Activated CD4-positive, alpha-beta T cell treated with anti-CD3 and anti-CD28 coated beads for 36 hours (primary cell): ENCODE measurements around the gene HTR2B. TPM values are rescaled to one million over a fixed set of nuclear protein-coding genes. Genes with fewer than 3 reads are reported as not detected.
A peak's percentile ranks its signal among the peaks of the same experiment; 100 is the strongest.

ENCODE experiments used
- ATAC-seq: fragments of 200-7000 bp; cut with Tn5 transposase; one replicate; pipeline ENCODE4 v1.10.0; 2021; ENCODE audit warnings: mild to moderate bottlenecking, moderate library complexity
- CTCF ChIA-PET: fragments of 350-600 bp; sonication (Branson Sonifier 250); formaldehyde crosslinking; loops from one replicate; lab custom pipeline; 2021; ENCODE audit warnings: antibody characterized with exemption; lab: Charles Lee
- POLR2A ChIA-PET: fragments of 350-600 bp; sonication (Branson Sonifier 250); formaldehyde crosslinking; loops from one replicate; lab custom pipeline; 2021; ENCODE audit warnings: antibody characterized with exemption, inconsistent platforms; lab: Charles Lee
- DNase-seq: peaks from one replicate; pipeline ENCODE4 v3.0.0-alpha.2; 2020
- H3K27ac Mint-ChIP-seq: one replicate; pipeline ENCODE4 v1.8.0; 2021; ENCODE audit warnings: mixed read lengths
- H3K27me3 Mint-ChIP-seq: one replicate; pipeline ENCODE4 v1.8.0; 2021; ENCODE audit warnings: mixed read lengths
- H3K36me3 Mint-ChIP-seq: one replicate; pipeline ENCODE4 v1.8.0; 2021; ENCODE audit warnings: low read depth, mixed read lengths
- H3K4me1 Mint-ChIP-seq: one replicate; pipeline ENCODE4 v1.8.0; 2021; ENCODE audit warnings: mixed read lengths
- H3K4me3 Mint-ChIP-seq: one replicate; pipeline ENCODE4 v1.8.0; 2021; ENCODE audit warnings: mild to moderate bottlenecking, moderate library complexity, mixed read lengths
- H3K9me3 Mint-ChIP-seq: one replicate; pipeline ENCODE4 v1.8.0; 2021; ENCODE audit warnings: low read depth, mixed read lengths
- intact Hi-C, 2 experiments: fragments of 100-400 bp; cut with DNase I in 1 of 2; cut with micrococcal nuclease in 1 of 2; formaldehyde crosslinking; loops; one replicate each; pipeline versions ENCODE4 v1.14.2 to v1.15.1; 2022 to 2024; cut with DNase I, micrococcal nuclease
- total RNA-seq, 2 experiments: library from RNA; stranded (reverse); gene quantifications; one replicate each; pipeline ENCODE4 v1.2.3, GENCODE V29; 2021

Gene HTR2B
- total RNA-seq, 2 experiments from 2014 or later, result 0.11 TPM

GRCh38 chr2:231132129-231132528 lies 7.3 kb upstream of the HTR2B start:
- CTCF ChIA-PET, result no interaction called here
- intact Hi-C loops, result no loop called here
- Mint-ChIP-seq H3K27ac (no peak overlapping the region), H3K4me1 (no peaks in the 10 kb centered on the region), H3K36me3 (peaks cover 1% of the 10 kb centered on the region), H3K27me3 (no peaks in the 10 kb centered on the region), H3K9me3 (no peaks in the 10 kb centered on the region), H3K4me3 (no peak overlapping the region)
- DNase-seq (no peak), ATAC-seq (no peak)
- POLR2A ChIA-PET, result no interaction called here

GRCh38 chr2:231130336-231131056 lies 5.7 kb upstream of the HTR2B start:
- Mint-ChIP-seq H3K27ac (no peak overlapping the region), H3K4me3 (no peak overlapping the region), H3K4me1 (peaks cover 4% of the 10 kb centered on the region), H3K36me3 (peaks cover 3% of the 10 kb centered on the region), H3K27me3 (no peaks in the 10 kb centered on the region), H3K9me3 (no peaks in the 10 kb centered on the region)
- DNase-seq (no peak), ATAC-seq (no peak)
- intact Hi-C loops, result no loop called here
- ChIA-PET POLR2A (no interaction called here), CTCF (interaction anchor here (0.6 to 2.8 kb wide), 5 partner anchors 9 to 1192 kb away, joined by 3 to 12 read pairs (median 3); no protein-coding TSS in a partner anchor)

GRCh38 chr2:231129216-231129615 lies 4.4 kb upstream of the HTR2B start:
- ChIA-PET POLR2A (no interaction called here), CTCF (interaction anchor here (1.0 to 2.8 kb wide), 4 partner anchors 9 to 251 kb away, joined by 3 to 12 read pairs (median 3); no protein-coding TSS in a partner anchor)
- peaks cover 3% of the 10 kb centered on the region for H3K36me3 Mint-ChIP-seq
- H3K27ac Mint-ChIP-seq, result no peak overlapping the region
- DNase-seq, result no peak
- ATAC-seq, result no peak
- H3K9me3 Mint-ChIP-seq, result no peaks in the 10 kb centered on the region
- peaks cover 15% of the 10 kb centered on the region for H3K4me1 Mint-ChIP-seq
- intact Hi-C loops, result no loop called here
- no peaks in the 10 kb centered on the region for H3K27me3 Mint-ChIP-seq
- no peak overlapping the region for H3K4me3 Mint-ChIP-seq

- no peak for ATAC-seq
- no peak for DNase-seq
- Mint-ChIP-seq H3K36me3 (peaks cover 3% of the 10 kb centered on the region), H3K4me1 (peaks cover 22% of the 10 kb centered on the region), H3K27ac (no peak overlapping the region), H3K27me3 (no peaks in the 10 kb centered on the region), H3K4me3 (no peak overlapping the region), H3K9me3 (no peaks in the 10 kb centered on the region)
- POLR2A ChIA-PET, result no interaction called here
- intact Hi-C loops, result no loop called here
- CTCF ChIA-PET, result interaction anchor here (0.7 to 1.6 kb wide), 7 partner anchors 8 to 1300 kb away, joined by 3 to 5 read pairs (median 3); no protein-coding TSS in a partner anchor
Observed at GRCh38 chr2:231128541-231128940, 3.7 kb upstream of the HTR2B start.

- Mint-ChIP-seq H3K36me3 (peaks cover 3% of the 10 kb centered on the region), H3K27ac (no peak overlapping the region), H3K27me3 (no peaks in the 10 kb centered on the region), H3K9me3 (no peaks in the 10 kb centered on the region), H3K4me1 (peaks cover 28% of the 10 kb centered on the region), H3K4me3 (no peak overlapping the region)
- POLR2A ChIA-PET, result no interaction called here
- DNase-seq (no peak), ATAC-seq (no peak)
- CTCF ChIA-PET, result interaction anchor here (0.7 to 1.6 kb wide), 5 partner anchors 9 to 1300 kb away, joined by 3 to 5 read pairs (median 3); no protein-coding TSS in a partner anchor
- intact Hi-C loops, result no loop called here
Observed at GRCh38 chr2:231127936-231128335, 3.1 kb upstream of the HTR2B start.

GRCh38 chr2:231127480-231127879 lies 2.6 kb upstream of the HTR2B start:
- ChIA-PET POLR2A (no interaction called here), CTCF (interaction anchor here (0.9 to 1.6 kb wide), 3 partner anchors 8 to 23 kb away, joined by 3 to 5 read pairs (median 3); no protein-coding TSS in a partner anchor)
- peaks cover 28% of the 10 kb centered on the region for H3K4me1 Mint-ChIP-seq
- intact Hi-C loops, result no loop called here
- H3K27me3 Mint-ChIP-seq, result no peaks in the 10 kb centered on the region
- no peak overlapping the region for H3K27ac Mint-ChIP-seq
- ATAC-seq, result no peak
- H3K36me3 Mint-ChIP-seq, result peaks cover 3% of the 10 kb centered on the region
- H3K4me3 Mint-ChIP-seq, result no peak overlapping the region
- no peaks in the 10 kb centered on the region for H3K9me3 Mint-ChIP-seq
- no peak for DNase-seq

- ChIA-PET CTCF (interaction anchor here (1.3 kb wide), 1 partner anchor 22 kb away, joined by 12 read pairs; no protein-coding TSS in a partner anchor), POLR2A (no interaction called here)
- Mint-ChIP-seq H3K36me3 (peaks cover 3% of the 10 kb centered on the region), H3K27me3 (no peaks in the 10 kb centered on the region), H3K4me3 (no peak overlapping the region), H3K4me1 (peaks cover 30% of the 10 kb centered on the region), H3K9me3 (no peaks in the 10 kb centered on the region), H3K27ac (no peak overlapping the region)
- intact Hi-C loops, result no loop called here
- no peak for DNase-seq
- no peak for ATAC-seq
Observed at GRCh38 chr2:231126123-231126522, 1.3 kb upstream of the HTR2B start.

- Mint-ChIP-seq H3K9me3 (no peaks in the 10 kb centered on the region), H3K4me3 (peak overlapping the region; percentile 32), H3K27me3 (no peaks in the 10 kb centered on the region), H3K4me1 (peaks cover 44% of the 10 kb centered on the region), H3K36me3 (peaks cover 7% of the 10 kb centered on the region), H3K27ac (peak overlapping the region; percentile 65)
- intact Hi-C loops, result no loop called here
- POLR2A ChIA-PET, result no interaction called here
- CTCF ChIA-PET, result interaction anchor here (0.8 to 3.3 kb wide), 5 partner anchors 11 to 138 kb away, joined by 3 to 17 read pairs (median 5); no protein-coding TSS in a partner anchor
- DNase-seq, result peak; percentile 11
- ATAC-seq, result peak; percentile 43
Observed at GRCh38 chr2:231123362-231123898, 1.4 kb downstream of the HTR2B start.

GRCh38 chr2:231118614-231118942 lies 6.3 kb downstream of the HTR2B start:
- CTCF ChIA-PET, result no interaction called here
- peaks cover 18% of the 10 kb centered on the region for H3K36me3 Mint-ChIP-seq
- POLR2A ChIA-PET, result no interaction called here

GRCh38 chr2:231117922-231118613 lies 6.8 kb downstream of the HTR2B start:
- H3K36me3 Mint-ChIP-seq, result peaks cover 18% of the 10 kb centered on the region
- ChIA-PET CTCF (interaction anchor here (0.6 kb wide), 1 partner anchor 69 kb away, joined by 3 read pairs; no protein-coding TSS in a partner anchor), POLR2A (no interaction called here)
- H3K4me1 Mint-ChIP-seq, result peaks cover 42% of the 10 kb centered on the region
- ATAC-seq (peak; percentile 33), DNase-seq (no peak)
- H3K4me3 Mint-ChIP-seq, result no peak overlapping the region
- no peaks in the 10 kb centered on the region for H3K9me3 Mint-ChIP-seq
- intact Hi-C loops, result no loop called here
- H3K27ac Mint-ChIP-seq, result peak overlapping the region; percentile 47
- no peaks in the 10 kb centered on the region for H3K27me3 Mint-ChIP-seq

More at GRCh38 chr2:231118614-231118942, 6.3 kb downstream of the HTR2B start:
- Mint-ChIP-seq H3K4me3 (no peak overlapping the region), H3K27ac (peak overlapping the region; percentile 47), H3K4me1 (peaks cover 48% of the 10 kb centered on the region), H3K9me3 (no peaks in the 10 kb centered on the region), H3K27me3 (no peaks in the 10 kb centered on the region)
- intact Hi-C loops, result no loop called here
- ATAC-seq, result no peak
- DNase-seq, result no peak

- Mint-ChIP-seq H3K4me3 (no peak overlapping the region), H3K27ac (no peak overlapping the region), H3K36me3 (peaks cover 21% of the 10 kb centered on the region), H3K4me1 (peaks cover 41% of the 10 kb centered on the region), H3K9me3 (no peaks in the 10 kb centered on the region), H3K27me3 (no peaks in the 10 kb centered on the region)
- DNase-seq (no peak), ATAC-seq (no peak)
- intact Hi-C loops, result no loop called here
- ChIA-PET CTCF (interaction anchor here (1.8 to 2.1 kb wide), 2 partner anchors 13 to 293 kb away, joined by 5 to 7 read pairs; no protein-coding TSS in a partner anchor), POLR2A (no interaction called here)
Observed at GRCh38 chr2:231117148-231117547, 7.7 kb downstream of the HTR2B start.
